HG03575 (cell line): Measurements from ENCODE around the gene PRR15.
"Not testable (repeated sequence)": the region's sequence is repeated elsewhere in the genome, so short reads cannot be mapped to it uniquely, and the experiment has no call there.

Experiments used
- ATAC-seq: cut with Tn5 transposase; IDR thresholded peaks from one replicate; pipeline ENCODE4 v1.9.1; 2021; ENCODE audit not compliant: unreplicated experiment, insufficient number of reproducible peaks, low FRiP score; ENCODE audit errors: extremely low read depth

The PRR15 gene

GRCh38 chr7:29563590-29564495 is at the start of gene PRR15:
PRR15 (plus strand) TSS chr7:29563835; CDS start chr7:29566330, 2,495 bp downstream.
- ATAC-seq = no peak

- no peak for ATAC-seq
These were observed 47.1 kb upstream of the PRR15 start for GRCh38 chr7:29516491-29516890.

GRCh38 chr7:29518616-29519015 is 45.0 kb upstream of the PRR15 start:
- no peak for ATAC-seq

GRCh38 chr7:29523728-29524127 is 39.9 kb upstream of the PRR15 start:
- ATAC-seq = no peak

- no peak for ATAC-seq
These were observed 36.0 kb upstream of the PRR15 start for GRCh38 chr7:29527505-29528108.

- not testable (repeated sequence) for ATAC-seq
These were observed 35.1 kb upstream of the PRR15 start for GRCh38 chr7:29528526-29528925.

GRCh38 chr7:29538389-29538788 is 25.2 kb upstream of the PRR15 start:
- ATAC-seq = no peak

GRCh38 chr7:29539471-29539870 is 24.2 kb upstream of the PRR15 start:
- no peak for ATAC-seq

- ATAC-seq = no peak
These were observed 16.2 kb upstream of the PRR15 start for GRCh38 chr7:29547421-29547820.

GRCh38 chr7:29548823-29549222 is 14.8 kb upstream of the PRR15 start:
- no peak for ATAC-seq

- ATAC-seq = no peak
These were observed 11.2 kb upstream of the PRR15 start for GRCh38 chr7:29552392-29552791.

GRCh38 chr7:29555061-29555460 is 8.6 kb upstream of the PRR15 start:
- ATAC-seq = no peak

GRCh38 chr7:29556405-29557195 is 7.0 kb upstream of the PRR15 start:
- no peak for ATAC-seq

GRCh38 chr7:29557954-29558353 is 5.7 kb upstream of the PRR15 start:
- ATAC-seq = no peak

GRCh38 chr7:29561271-29561670 is 2.4 kb upstream of the PRR15 start:
- ATAC-seq = no peak

GRCh38 chr7:29562307-29562706 is 1.3 kb upstream of the PRR15 start:
- no peak for ATAC-seq

GRCh38 chr7:29564496-29565223 is 1.0 kb downstream of the PRR15 start:
- ATAC-seq = no peak

- ATAC-seq = no peak
These were observed 1.6 kb downstream of the PRR15 start for GRCh38 chr7:29565224-29565630.

- no peak for ATAC-seq
These were observed 2.0 kb downstream of the PRR15 start for GRCh38 chr7:29565634-29565981.
